H1 (cell line): ENCODE data around the gene CAMK1. TPM values are rescaled to one million over a fixed set of nuclear protein-coding genes. Genes with fewer than 3 reads are reported as not detected.

Experiments used
- E2F6 ChIP-seq: IDR thresholded peaks from 2 replicates; pipeline ENCODE4 v1.6.1; 2012; ENCODE audit warnings: inconsistent platforms
- HDAC2 ChIP-seq, 2 experiments: fragments of 300-600 bp in 1 of 2; sonication (generic) in 1 of 2; IDR thresholded peaks; 2 replicates each; pipeline ENCODE4 v1.6.1; 2011 to 2012; ENCODE audit warnings: low read depth in 2 of 2, low read length in 2 of 2, mild to moderate bottlenecking in 2 of 2, moderate library complexity in 2 of 2, borderline replicate concordance in 1 of 2, inconsistent platforms in 1 of 2
- PHF8 ChIP-seq: fragments of 200-600 bp; sonication (generic); conservative IDR thresholded peaks from 2 replicates; pipeline ENCODE4 v1.7.1; 2012; ENCODE audit warnings: low read depth, mild to moderate bottlenecking, inconsistent platforms, low read length, moderate library complexity
- RBBP5 ChIP-seq: IDR thresholded peaks from 2 replicates; pipeline ENCODE4 v1.7.1; 2012; ENCODE audit warnings: low read depth, mild to moderate bottlenecking, inconsistent platforms, low read length, moderate library complexity, borderline replicate concordance
- SUZ12 ChIP-seq: fragments of 200-600 bp; sonication (generic); IDR thresholded peaks from 2 replicates; pipeline ENCODE4 v1.6.1; 2012; ENCODE audit warnings: mild to moderate bottlenecking, inconsistent platforms, low read length, moderate library complexity, mixed read lengths
- TAF7 ChIP-seq: optimal IDR thresholded peaks from 2 replicates; pipeline ENCODE3; 2011; ENCODE audit warnings: low read depth, mild to moderate bottlenecking, inconsistent platforms, low read length, moderate library complexity, borderline replicate concordance
- TBP ChIP-seq: IDR thresholded peaks from 2 replicates; pipeline ENCODE4 v1.6.1; 2011; ENCODE audit warnings: low read depth, low read length, improper control_type of control experiment
- polyA plus RNA-seq, 7 experiments: library from polyadenylated mRNA; depleted of rRNA in 3 of 7; stranded (reverse) in 5 of 7; unstranded in 2 of 7; fragments of >200 nt in 5 of 7; fragments of 200-250 nt in 2 of 7; gene quantifications; 1 replicate in 5 of 7; 2 replicates in 1 of 7; 4 replicates in 1 of 7; pipeline versions ENCODE4 v1.2.1 to v1.2.3, GENCODE V29; 2011 to 2013; ENCODE audit warnings: missing spikeins in 2 of 7, mixed read lengths in 2 of 7
- total RNA-seq: library from RNA; stranded (reverse); fragmentation: NEBNext Ultra II Directional; extraction: Animal tissue kit (Norgen Biotek cat#: 25700); gene quantifications from 2 replicates; pipeline ENCODE4 v1.2.1, GENCODE V29; 2021

CAMK1 gene
- total and polyA plus RNA-seq, 2 of the 8 experiments (the other 6 are each of a cell fraction or from before 2014, with no cell fraction given) = 4.9 to 5.1 TPM

DNA sequence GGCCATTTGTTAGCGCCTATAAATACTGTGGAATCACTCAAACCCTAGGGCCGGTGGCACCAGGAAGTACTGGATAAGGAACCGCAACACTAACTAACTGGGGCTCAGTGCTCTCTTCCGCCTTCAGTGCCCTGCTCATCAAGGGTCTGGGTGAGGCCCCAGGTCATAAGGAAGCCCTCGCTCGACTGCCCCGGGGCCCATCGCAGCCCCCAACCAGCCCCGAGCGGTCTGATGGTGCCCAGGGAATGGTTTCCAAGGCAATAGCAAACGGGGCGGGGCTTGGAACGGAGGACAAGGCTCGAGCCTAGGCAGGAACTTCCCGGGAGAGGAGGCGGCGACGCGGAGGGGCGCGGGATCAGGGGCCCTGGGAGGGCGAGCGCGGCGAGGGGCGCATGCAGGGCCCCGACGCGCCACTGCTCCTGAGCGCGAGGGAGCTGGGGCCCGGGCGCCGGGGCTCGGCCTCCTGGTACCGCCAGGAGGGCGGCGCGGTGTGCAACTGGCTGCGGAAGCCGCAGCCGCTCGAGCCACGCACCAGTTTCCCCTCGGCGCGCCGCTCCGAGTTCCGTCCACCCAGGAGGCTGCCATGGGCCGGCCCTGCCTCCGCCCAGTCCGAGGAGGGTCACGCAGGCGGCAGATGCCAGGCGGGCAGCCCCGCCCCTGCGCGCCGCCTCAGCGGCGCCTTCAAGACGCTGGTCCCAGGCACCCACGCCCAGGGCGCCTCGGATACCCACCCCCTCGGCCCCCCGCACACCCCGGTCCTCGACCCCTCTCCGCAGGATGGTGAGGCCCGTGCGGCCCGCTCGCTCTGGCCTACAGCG lies 40.1 kb upstream of the CAMK1 start, which contains the start of gene TTLL3 (continued):
- TF ChIP-seq E2F6 (peak; percentile 45), TBP (peak; percentile 9; the same call in 1 of the 2 replicates), HDAC2 (IDR thresholded peaks at IDR 0.05; ENCODE audit: borderline replicate concordance in 1 of 2, low read depth in 2 of 2, low read length in 2 of 2) (0 out of 4 replicates have a peak, but pooled peaks of 1 of the 2 experiments have one; percentile 62), PHF8 (0 out of 2 replicates have a peak, but pooled peaks have one; percentile 48), SUZ12 (no peak), TAF7 (peak; percentile 50), RBBP5 (0 out of 2 replicates have a peak, but pooled peaks have one; percentile 42)
- TF ChIP-seq, all 59 proteins: peak for 11
